Fibroblast of lung (primary cell): Measurements from ENCODE around the gene SLC6A13. TPM values are rescaled to one million over a fixed set of nuclear protein-coding genes. Genes with fewer than 3 reads are reported as not detected.
"Not testable (repeated sequence)": the region's sequence is repeated elsewhere in the genome, so short reads cannot be mapped to it uniquely, and the experiment has no call there.

Source experiments
- DNase-seq, 2 donors: peaks; one replicate each; pipeline versions ENCODE4 v3.0.0 to v3.0.0-alpha.2; 2010; ENCODE audit warnings: low read depth in 2 of 2
- H2AFZ ChIP-seq: 2 replicates; pipeline ENCODE4 v1.5.1; 2012; ENCODE audit warnings: low read length, control low read depth, inconsistent platforms
- H3K27ac ChIP-seq: 2 replicates; pipeline ENCODE4 v1.5.1; 2011; ENCODE audit warnings: low read length, control low read depth; ENCODE audit not compliant: insufficient read depth
- H3K27me3 ChIP-seq: 2 replicates; pipeline ENCODE4 v1.5.1; 2011; ENCODE audit warnings: mild to moderate bottlenecking, low read length; ENCODE audit not compliant: control insufficient read depth, insufficient read depth
- H3K36me3 ChIP-seq: 2 replicates; pipeline ENCODE4 v1.5.1; 2011; ENCODE audit warnings: low read length; ENCODE audit not compliant: control insufficient read depth, insufficient read depth
- H3K4me1 ChIP-seq: 2 replicates; pipeline ENCODE4 v1.5.1; 2011; ENCODE audit warnings: low read length; ENCODE audit not compliant: control insufficient read depth, insufficient read depth; ENCODE audit errors: extremely low read depth
- H3K4me2 ChIP-seq: 2 replicates; pipeline ENCODE4 v1.5.1; 2011; ENCODE audit warnings: low read length, control low read depth; ENCODE audit not compliant: insufficient read depth; ENCODE audit errors: extremely low read depth
- H3K4me3 ChIP-seq, 4 experiments: fragments of 200-600 bp in 1 of 4; sonication (generic) in 1 of 4; replicated peaks in 1 of 4; 2 replicates each; pipeline ENCODE4 v1.5.1; 2011 to 2016; ENCODE audit warnings: low read length in 4 of 4, low read depth in 3 of 4, mild to moderate bottlenecking in 3 of 4, control low read depth in 2 of 4, inconsistent platforms in 1 of 4, mixed read lengths in 1 of 4; ENCODE audit not compliant: insufficient read depth in 1 of 4; ENCODE audit errors: control extremely low read depth in 1 of 4
- H3K79me2 ChIP-seq: 2 replicates; pipeline ENCODE4 v1.5.1; 2012; ENCODE audit warnings: mild to moderate bottlenecking, low read length, inconsistent platforms; ENCODE audit not compliant: control insufficient read depth, insufficient read depth
- H3K9ac ChIP-seq: 2 replicates; pipeline ENCODE4 v1.5.1; 2011; ENCODE audit warnings: mild to moderate bottlenecking, low read length, control low read depth; ENCODE audit not compliant: insufficient read depth
- H3K9me3 ChIP-seq: 2 replicates; pipeline ENCODE4 v1.5.1; 2012; ENCODE audit warnings: low read depth, low read length; ENCODE audit not compliant: control insufficient read depth, insufficient read depth
- H4K20me1 ChIP-seq: 2 replicates; pipeline ENCODE4 v1.5.1; 2011; ENCODE audit warnings: low read length; ENCODE audit not compliant: control insufficient read depth, insufficient read depth; ENCODE audit errors: extremely low read depth
- EZH2 ChIP-seq: IDR thresholded peaks from 2 replicates; pipeline ENCODE4 v1.5.1; 2012; ENCODE audit warnings: low read length, control low read depth, mild to moderate bottlenecking; ENCODE audit errors: missing control alignments
- polyA plus RNA-seq, 2 donors: library from polyadenylated mRNA; depleted of rRNA in 1 of 2; stranded (reverse) in 1 of 2; unstranded in 1 of 2; fragments of >200 nt; gene quantifications; 2 replicates each; pipeline ENCODE4 v1.2.1, GENCODE V29; 2011 to 2012; ENCODE audit warnings: missing spikeins in 1 of 2
- total RNA-seq: library from RNA; depleted of rRNA; stranded (reverse); fragments of >200 nt; gene quantifications from 2 replicates; pipeline ENCODE4 v1.2.1, GENCODE V29; 2014
- TF ChIP-seq, protein P1 (sequence below), 2 donors: IDR thresholded peaks in 1 of 2; conservative IDR thresholded peaks in 1 of 2; 1 replicate in 1 of 2; 2 replicates in 1 of 2; pipeline ENCODE4 v1.5.1; 2011 to 2012; ENCODE audit warnings: low read length in 2 of 2, control low read depth in 1 of 2, inconsistent platforms in 1 of 2, low read depth in 1 of 2, mild to moderate bottlenecking in 1 of 2

SLC6A13 gene
- total and polyA plus RNA-seq, 2 donors (not counting 1 experiment from before 2014, with no cell fraction given) = not detected

DNA sequence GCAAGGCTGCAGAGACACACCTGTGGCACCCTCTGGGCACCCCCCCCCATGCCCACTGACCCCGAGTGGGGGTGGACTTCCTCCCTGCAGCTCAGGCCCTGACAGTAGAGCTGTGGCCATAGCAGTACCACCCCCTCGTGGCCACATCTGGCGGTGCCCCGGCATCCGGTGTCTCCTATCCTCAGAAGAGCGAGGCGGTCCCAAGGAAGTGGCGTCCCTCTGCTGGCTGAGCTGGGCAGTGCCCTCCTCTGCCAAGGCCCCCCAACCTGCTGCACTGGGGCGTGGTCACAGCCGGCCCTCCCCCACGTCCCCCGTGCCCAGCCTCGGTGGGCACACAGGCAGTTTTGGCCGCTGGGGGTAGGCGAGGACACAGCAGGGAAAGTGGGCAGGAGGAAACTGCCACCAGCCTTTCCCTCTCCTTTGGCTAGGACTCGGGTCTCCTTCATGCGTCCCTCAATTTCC is 42.7 kb downstream of the SLC6A13 start:
- DNase-seq = peak; percentile 19 to 32
- no peak overlapping the region for H3K4me3 ChIP-seq
- H3K9ac ChIP-seq = no peak overlapping the region
- no peaks in the 10 kb centered on the region for H3K36me3 ChIP-seq
- TF ChIP-seq, protein P1, sequence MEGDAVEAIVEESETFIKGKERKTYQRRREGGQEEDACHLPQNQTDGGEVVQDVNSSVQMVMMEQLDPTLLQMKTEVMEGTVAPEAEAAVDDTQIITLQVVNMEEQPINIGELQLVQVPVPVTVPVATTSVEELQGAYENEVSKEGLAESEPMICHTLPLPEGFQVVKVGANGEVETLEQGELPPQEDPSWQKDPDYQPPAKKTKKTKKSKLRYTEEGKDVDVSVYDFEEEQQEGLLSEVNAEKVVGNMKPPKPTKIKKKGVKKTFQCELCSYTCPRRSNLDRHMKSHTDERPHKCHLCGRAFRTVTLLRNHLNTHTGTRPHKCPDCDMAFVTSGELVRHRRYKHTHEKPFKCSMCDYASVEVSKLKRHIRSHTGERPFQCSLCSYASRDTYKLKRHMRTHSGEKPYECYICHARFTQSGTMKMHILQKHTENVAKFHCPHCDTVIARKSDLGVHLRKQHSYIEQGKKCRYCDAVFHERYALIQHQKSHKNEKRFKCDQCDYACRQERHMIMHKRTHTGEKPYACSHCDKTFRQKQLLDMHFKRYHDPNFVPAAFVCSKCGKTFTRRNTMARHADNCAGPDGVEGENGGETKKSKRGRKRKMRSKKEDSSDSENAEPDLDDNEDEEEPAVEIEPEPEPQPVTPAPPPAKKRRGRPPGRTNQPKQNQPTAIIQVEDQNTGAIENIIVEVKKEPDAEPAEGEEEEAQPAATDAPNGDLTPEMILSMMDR (conservative IDR thresholded peaks at IDR 0.05 in 1 of 2, IDR thresholded peaks at IDR 0.05 in 1 of 2; ENCODE audit: low read depth in 1 of 2, low read length in 2 of 2) = peak; percentile 45 to 54
- TF ChIP-seq EZH2 = no peak
- no peak overlapping the region for H3K27ac ChIP-seq
- H3K4me1 ChIP-seq = no peaks in the 10 kb centered on the region
- H3K4me2 ChIP-seq = no peak overlapping the region
- H3K79me2 ChIP-seq = no peaks in the 10 kb centered on the region
- H3K9me3 ChIP-seq = no peaks in the 10 kb centered on the region
- H3K27me3 ChIP-seq = peaks cover 9% of the 10 kb centered on the region
- H2AFZ ChIP-seq = no peak overlapping the region
- H4K20me1 ChIP-seq = no peaks in the 10 kb centered on the region

DNA sequence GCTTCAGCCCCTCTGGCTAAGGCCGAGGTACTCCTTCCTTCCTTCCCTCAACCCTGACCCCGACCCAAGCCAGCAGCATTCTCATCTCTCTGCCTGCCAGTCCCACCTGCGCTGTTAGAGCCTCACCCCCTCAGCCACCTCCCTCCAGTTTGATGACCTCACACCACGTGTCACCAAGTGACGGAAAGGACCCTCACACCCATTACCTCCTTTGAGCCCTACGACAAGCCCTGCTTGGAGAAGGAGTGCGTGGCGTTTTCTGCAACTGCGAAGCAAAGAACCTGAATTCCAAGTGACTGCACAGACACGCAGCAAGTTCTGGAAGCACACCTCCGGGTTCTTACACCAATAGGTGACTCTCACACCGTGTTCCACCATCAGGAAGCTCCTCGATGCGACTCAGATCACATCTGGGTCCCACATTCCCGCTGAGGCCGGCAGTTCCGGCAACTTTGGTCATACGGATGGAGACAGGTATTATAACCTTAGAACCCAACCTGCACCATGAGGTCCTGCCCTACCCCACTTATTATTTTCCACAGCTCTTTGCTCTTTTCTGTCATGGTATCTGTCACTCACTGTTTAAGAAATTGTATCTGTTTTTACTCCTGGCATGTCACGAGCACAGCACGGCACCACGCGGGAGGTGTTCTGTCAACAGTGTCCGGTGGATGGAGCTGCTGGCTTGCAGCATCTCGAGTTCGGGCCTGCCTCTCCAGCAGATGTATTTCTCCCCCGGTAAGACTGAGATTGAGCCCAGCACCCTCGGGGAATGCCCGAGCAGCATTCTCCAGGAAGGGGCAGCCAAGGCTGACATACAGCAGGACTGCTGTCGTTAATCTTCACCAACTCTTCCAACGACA is 43.7 kb downstream of the SLC6A13 start:
- no peak for TF ChIP-seq EZH2
- TF ChIP-seq, protein P1 (conservative IDR thresholded peaks at IDR 0.05 in 1 of 2, IDR thresholded peaks at IDR 0.05 in 1 of 2; ENCODE audit: low read depth in 1 of 2, low read length in 2 of 2) = no peak
- Histone ChIP-seq H3K36me3 (no peaks in the 10 kb centered on the region), H3K79me2 (no peaks in the 10 kb centered on the region), H3K4me3 (no peak overlapping the region), H3K4me1 (no peaks in the 10 kb centered on the region), H2AFZ (no peak overlapping the region), H3K27ac (no peak overlapping the region), H3K9me3 (no peaks in the 10 kb centered on the region), H3K9ac (no peak overlapping the region), H3K27me3 (peaks cover 9% of the 10 kb centered on the region), H4K20me1 (no peaks in the 10 kb centered on the region), H3K4me2 (no peak overlapping the region)
- no peak for DNase-seq

DNA sequence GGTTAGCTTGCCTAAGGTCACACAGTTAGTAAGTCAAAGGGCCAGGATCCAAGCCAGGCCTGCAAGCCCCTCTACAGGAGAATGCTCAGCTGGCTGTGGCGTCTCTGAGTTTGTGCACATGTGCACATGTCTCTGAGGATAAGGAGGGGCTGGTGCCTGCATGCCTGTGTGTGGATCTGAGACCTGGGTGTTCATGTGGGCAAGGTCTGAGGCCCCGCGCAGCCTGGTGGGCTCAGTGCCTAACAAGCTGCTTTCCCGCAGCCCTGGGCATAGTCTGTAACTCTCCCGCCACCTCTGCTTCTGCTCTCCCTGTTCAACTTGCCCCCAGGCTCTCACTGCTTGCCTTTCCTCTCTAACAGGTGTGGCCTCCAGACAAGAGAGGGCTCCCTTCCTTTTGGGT is 44.4 kb downstream of the SLC6A13 start:
- no peak overlapping the region for H3K4me2 ChIP-seq
- no peaks in the 10 kb centered on the region for H3K79me2 ChIP-seq
- no peaks in the 10 kb centered on the region for H4K20me1 ChIP-seq
- H3K36me3 ChIP-seq = no peaks in the 10 kb centered on the region
- no peak for DNase-seq
- no peak overlapping the region for H3K4me3 ChIP-seq
- no peak overlapping the region for H3K27ac ChIP-seq
- H3K9me3 ChIP-seq = no peaks in the 10 kb centered on the region
- no peak overlapping the region for H3K9ac ChIP-seq
- H3K4me1 ChIP-seq = no peaks in the 10 kb centered on the region
- peaks cover 12% of the 10 kb centered on the region for H3K27me3 ChIP-seq
- no peak overlapping the region for H2AFZ ChIP-seq
- TF ChIP-seq, protein P1 (conservative IDR thresholded peaks at IDR 0.05 in 1 of 2, IDR thresholded peaks at IDR 0.05 in 1 of 2; ENCODE audit: low read depth in 1 of 2, low read length in 2 of 2) = no peak
- no peak for TF ChIP-seq EZH2

DNA sequence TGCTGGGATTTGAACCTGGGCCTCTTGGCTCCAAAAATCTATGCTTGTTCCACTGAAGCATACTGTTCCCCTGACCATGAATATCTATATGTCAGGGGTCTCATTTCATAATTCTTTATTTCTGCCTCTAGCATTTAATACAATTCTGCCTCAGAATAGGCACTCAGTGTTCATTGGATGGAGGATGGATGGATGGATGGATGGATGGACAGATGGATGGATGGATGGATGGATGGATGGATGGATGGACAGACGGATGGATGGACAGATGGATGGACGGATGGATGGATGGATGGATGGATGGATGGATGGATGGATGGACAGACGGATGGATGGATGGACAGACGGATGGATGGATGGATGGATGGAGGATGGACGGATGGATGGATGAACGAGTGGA is 45.6 kb downstream of the SLC6A13 start:
- H2AFZ ChIP-seq, H3K79me2 ChIP-seq, H3K9ac ChIP-seq, H3K9me3 ChIP-seq, H3K4me2 ChIP-seq, H3K27ac ChIP-seq, H4K20me1 ChIP-seq, H3K36me3 ChIP-seq, H3K4me3 ChIP-seq, H3K4me1 ChIP-seq, DNase-seq: not testable (repeated sequence)
- H3K27me3 ChIP-seq = peaks cover 11% of the 10 kb centered on the region
